IPS DF 4.7 (cell line): ENCODE measurements around the gene KCNK2.
A peak's percentile ranks its signal among the peaks of the same experiment; 100 is the strongest.

Experiments used
- DNase-seq: peaks from one replicate; pipeline ENCODE4 v3.0.0-alpha.2; 2013; ENCODE audit warnings: low spot score; ENCODE audit errors: extremely low read depth

Gene KCNK2

DNA sequence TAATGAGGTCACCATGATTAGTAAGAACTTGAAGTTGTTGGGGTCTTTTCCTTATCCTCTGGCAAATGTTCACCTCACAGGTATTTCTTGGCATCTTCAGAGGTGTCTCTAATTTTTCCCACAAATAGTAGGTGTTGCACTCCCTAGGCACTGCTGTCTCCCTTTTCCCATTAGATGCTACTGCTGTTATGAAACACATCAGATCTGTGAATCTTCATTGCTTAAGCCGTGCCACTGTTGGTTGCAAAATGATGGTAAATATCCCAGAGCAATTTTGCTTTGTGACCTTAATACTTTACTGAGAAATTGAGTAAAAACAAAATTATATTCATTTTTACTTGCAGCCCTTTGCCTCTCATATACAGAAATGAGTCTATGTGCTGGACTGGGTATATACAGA lies 169.6 kb downstream of the KCNK2 start:
- DNase-seq: no peak

DNA sequence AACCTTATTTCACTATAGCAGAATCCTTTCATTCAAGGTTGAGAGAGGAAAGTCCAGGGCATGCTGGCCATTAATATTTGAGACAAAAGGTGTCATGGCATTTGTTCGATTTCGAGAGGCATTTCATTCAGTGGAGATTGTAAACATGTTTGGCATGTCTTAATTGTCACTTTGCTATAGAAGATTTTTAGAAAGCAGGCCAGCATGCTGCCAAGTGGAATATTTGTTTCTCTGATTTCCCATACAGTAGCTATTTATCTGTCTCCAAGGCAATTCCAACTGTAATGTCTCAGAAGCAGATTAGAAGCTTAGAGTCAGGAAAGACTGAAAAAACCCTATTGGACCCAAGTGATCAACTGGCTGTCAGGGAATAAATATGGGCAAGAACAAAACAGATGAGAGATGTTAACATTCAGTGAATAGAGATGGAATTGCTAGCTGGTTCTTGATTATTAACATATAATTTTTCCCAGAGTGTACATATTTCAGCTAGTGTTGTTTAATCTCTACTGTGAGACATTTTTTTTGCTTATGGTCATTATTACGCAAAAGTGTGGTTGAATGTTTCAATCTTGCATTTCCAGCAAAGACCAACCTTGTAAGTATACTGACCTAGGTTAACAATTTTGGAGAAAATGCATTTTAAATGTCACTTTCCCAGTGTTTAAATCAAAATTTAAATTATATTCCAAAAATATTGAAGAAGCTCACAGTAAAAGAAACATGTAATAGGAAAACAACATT lies 174.6 kb downstream of the KCNK2 start:
- no peak for DNase-seq

DNA sequence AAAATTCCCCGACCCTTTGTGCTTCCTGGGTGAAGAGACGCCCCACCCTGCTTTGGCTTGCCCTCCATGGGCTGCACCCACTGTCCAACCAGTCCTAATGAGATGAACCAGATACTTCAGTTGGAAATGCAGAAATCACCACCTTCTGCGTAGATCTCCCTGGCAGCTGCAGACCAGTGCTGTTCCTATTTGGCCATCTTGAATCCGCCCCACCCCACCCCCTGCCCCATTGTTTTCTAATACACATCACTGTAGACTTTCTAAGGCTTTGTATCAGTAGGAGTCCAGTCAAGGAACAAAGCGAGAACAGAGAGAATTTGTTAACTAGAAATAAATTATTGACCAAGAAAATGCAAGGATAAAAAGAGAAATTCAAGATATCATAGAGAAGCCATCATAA lies 178.2 kb downstream of the KCNK2 start:
- no peak for DNase-seq

DNA sequence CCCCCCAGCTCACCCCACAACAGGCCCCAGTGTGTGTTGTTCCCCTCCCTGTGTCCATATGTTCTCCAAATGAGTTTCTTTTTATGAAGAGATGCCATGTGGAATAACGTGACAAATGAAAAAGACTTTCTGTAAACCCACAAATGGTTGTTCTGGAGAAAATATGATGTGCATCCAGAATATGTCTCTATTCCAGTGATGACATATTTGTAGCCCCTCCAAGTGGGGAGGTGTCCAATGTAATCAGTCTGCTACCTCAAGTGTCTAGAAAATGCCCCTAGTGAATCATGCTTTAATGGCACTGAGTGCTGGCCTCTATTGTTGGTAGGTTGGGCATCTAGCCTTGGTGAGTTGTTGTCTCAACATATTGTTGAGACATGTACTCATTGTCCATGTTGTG lies 179.6 kb downstream of the KCNK2 start:
- DNase-seq: no peak

DNA sequence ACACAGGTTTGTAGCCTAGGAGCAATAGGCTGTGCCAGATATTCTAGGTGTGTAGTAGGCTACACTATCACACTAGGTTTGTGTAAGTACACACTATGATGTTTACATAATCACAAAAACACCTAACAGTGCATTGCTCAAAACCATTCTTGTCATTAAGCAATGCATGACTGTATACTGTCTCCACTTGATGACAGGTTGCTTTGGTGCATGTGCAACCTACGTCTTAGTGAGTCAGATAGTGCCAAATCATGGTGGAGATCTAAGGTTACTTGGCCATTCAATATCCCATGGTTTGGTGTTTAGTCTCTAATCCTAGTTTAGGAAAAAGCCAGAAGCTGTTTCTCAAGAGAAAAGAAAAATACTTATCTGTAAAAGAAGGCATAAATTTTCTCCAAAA lies 181.1 kb downstream of the KCNK2 start:
- no peak for DNase-seq

DNA sequence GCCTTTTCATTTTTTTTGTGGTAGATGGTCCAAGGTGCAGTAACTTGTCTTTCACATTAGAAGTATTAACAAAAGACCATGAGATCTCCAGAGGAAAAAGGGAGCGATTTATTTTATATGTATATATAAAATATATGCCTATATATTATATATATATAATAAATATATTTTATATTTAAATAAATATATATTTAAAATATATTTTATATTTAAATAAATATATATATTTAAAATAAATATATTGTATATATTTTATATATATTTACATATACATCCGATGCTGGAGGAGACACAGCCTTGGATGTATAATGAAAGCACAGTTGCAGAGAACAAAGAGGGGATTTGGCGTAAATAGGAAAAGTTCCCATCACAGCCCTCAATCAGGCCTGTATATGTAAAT lies 182.1 kb downstream of the KCNK2 start:
- no peak for DNase-seq

DNA sequence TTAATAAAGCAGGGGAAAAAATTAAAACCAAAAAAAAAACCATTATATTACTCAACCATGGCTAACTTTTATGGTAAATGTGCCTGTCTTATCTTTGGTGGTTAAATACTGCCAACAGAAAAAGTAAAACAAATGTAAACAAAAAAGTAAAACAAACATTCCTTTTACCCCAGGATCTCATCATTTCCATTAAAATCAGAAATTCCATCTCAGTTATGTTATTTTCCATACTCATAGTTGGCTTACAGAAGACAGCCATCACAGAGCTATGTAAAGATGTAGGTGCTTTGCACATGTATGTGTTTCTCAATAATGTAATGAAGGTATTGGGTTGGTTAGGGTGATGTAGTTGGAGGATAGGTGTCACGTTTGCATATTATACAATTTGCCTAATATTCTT lies 185.0 kb downstream of the KCNK2 start:
- no peak for DNase-seq

DNA sequence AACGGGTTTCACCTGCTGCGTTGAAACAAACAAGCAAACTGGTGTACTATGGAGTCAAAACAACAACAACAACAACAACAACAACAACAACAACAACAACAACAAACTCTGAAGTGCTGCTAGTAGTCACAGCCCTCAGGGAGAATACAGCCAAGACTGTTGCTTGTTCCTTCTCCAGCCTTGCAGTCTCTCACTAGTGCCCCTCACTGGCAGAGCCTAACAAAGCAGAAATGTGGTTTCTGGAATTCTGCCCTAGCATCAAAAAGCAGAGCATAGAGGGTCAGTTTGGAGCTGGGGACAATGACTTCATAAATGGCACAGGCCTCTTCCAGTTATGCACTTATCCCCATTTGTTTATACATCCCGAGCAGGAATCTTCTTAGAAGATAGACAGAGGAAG lies 187.4 kb downstream of the KCNK2 start:
- peak; percentile 19 for DNase-seq

DNA sequence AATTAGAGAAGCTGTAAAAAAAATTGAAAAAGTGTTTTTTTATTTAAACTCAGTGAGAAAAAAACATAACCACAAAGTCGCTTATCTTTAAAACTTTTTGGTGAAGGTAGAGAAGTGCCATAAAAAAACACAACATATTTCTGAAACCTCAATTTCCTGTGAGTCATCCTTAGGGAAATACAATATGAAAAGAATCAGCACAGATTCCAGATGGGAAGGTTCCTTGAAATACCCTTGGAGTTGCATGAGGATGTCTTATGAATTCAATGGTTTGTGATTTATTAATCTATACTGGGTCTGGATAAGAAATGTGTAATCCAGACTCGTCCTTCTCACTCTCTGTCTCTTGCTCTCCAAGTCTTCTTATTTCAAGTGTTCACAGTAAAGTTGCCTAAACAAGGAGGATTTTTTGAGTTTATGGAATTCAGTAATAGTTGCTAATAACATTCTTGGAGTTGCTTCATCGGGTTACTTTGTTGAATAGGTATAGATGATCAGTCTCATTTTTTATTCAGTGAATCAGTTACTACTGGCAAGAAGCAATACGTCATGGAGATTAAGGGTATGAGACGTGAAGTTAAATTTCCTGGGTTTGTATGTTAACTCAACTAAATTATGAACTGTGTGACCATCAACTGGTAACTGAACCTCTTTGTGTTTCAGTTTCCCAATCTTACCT lies 191.4 kb downstream of the KCNK2 start:
- DNase-seq: no peak

DNA sequence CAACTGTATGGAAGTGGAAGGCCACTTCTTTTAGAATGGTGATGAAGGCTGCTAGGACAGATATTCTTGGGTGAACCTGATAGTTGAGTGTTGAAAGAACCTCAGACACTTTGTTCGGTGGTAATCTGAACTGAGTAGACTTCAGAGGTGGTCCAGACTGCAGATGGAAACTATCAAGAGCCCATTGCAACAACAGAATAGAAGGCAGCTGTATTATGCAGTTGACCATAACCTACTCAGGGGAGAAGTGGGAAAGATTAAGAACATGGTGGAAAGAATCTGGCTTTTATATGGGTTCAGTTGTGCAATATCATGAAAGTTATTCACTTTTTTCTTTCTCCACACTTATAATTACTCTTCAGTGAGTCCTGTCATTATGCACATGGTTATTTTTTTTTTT lies 194.0 kb downstream of the KCNK2 start:
- DNase-seq: no peak

DNA sequence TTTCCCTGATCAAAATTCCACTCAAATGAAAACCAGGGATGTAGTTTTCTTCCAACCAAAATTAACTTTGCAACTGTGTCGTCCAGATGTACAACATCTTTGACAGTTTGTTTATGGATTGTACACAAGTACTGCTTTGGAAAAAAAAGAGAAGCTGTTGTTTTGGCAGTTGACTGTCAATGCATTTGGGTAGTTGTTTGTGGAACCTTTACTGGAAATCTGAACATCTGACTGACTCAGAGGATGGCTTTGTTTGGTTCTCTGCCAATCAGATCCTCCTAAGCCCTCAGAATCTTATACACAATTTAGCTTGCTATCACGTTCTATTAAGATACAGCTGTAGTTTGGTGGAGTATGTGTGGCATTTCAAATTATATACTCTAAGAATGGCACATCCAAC lies 195.0 kb downstream of the KCNK2 start:
- DNase-seq: no peak

DNA sequence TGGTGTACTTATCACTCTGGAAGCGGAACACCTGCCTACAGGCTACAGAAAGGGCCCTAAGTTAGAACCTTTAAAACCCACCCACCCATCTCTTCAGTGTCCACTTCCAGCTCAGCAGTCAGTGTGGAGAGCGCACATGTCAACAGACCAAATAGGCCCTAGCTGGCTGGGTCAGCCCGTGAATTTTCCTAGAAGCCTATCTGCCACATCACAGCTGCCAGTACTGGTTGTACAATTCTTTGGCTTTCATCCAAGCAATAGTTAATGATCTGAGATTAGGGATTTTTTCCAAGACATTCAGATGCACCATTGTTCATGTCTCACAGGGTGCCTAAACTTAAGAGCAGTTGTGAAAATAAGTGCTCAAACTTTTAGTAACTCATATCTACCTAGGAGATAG lies 197.1 kb downstream of the KCNK2 start:
- DNase-seq: no peak

DNA sequence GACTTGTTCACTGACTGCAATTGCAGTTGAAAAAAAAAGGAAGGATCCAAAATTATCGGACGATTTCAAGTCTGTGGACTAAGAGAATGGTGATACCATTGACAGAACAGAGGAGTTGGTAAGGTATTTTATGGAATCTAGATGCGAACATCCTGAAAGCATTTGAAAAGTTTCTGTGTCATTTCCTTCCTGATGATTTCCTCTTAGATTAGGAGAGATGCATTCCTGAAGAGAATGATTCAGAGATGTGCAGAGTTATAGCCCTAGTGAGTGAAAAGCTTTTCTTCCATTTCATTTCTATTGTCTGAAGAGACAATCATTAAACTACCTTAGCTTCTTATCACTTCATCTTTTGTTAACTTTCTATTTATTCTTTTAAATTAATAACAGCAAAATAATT lies 200.0 kb downstream of the KCNK2 start:
- DNase-seq: no peak

DNA sequence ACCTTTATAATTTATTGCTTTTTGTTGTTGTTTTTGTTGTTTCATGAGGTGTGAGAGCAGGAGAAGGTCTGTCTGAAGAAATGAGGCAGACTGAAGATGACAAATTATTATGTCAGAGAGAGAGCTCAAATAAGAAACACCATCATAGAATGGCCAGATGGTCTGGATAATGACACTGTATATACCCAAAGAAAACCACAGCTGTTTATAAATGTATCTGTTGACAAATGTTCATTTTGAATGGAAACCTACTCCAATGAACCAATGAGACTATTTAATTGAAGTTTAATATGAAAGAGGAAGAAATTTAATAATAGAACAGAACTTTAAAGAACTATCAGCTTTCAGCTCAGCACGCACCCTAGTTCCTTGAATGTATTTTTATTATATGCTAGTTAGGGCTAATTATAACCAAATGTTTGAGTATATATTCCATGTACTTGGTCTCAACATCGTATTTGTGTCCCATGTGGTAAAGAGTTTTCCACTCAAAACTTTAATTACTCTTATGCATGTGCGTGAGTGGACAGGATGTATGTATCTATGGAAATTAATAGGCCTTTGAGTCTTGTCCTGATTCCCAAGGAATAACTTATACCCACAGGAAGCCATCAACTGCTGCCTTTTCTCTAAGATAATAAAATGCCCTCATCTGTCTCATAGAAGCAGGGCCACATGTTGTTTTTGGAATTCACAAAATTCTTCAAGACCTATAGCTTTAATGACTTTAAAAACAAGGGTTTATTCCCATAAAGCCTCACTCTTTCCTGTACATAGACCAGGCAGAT lies 202.7 kb downstream of the KCNK2 start:
- no peak for DNase-seq
